ENCODE measurements around the gene CES3.
A peak's percentile ranks its signal among the peaks of the same experiment; 100 is the strongest.
"Not testable (repeated sequence)": the region's sequence is repeated elsewhere in the genome, so short reads cannot be mapped to it uniquely, and the experiment has no call there.

Gene CES3

DNA sequence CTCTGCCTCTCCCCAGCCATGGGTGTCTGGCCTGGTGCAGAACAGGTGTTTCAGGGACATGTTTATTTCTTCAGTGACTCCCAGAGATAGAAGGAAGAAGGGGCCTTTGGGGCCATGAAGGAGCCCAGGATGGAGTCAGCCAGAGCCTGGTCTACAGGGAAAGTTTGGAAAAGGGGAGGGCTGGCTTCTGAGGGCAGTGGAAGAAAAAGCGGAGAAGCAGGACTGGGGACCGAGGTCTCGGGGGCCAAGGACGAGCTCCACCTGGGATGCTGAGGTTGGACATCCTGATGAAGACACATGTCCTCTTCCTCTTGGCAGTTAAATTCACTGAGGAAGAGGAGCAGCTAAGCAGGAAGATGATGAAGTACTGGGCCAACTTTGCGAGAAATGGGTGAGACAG is 18.1 kb upstream of the CES3 start:
- in situ Hi-C loops (cut with HindIII; ENCODE audit: low pct_unique_long_range_greater_than_20kb, low sequenced_read_pairs), result no loop called here
- TF ChIP-seq JUND (IDR thresholded peaks at IDR 0.05; ENCODE audit: low read depth), result no peak
- no peak for DNase-seq (ENCODE audit: low read depth in 1 of 2, low spot score in 1 of 2)

DNA sequence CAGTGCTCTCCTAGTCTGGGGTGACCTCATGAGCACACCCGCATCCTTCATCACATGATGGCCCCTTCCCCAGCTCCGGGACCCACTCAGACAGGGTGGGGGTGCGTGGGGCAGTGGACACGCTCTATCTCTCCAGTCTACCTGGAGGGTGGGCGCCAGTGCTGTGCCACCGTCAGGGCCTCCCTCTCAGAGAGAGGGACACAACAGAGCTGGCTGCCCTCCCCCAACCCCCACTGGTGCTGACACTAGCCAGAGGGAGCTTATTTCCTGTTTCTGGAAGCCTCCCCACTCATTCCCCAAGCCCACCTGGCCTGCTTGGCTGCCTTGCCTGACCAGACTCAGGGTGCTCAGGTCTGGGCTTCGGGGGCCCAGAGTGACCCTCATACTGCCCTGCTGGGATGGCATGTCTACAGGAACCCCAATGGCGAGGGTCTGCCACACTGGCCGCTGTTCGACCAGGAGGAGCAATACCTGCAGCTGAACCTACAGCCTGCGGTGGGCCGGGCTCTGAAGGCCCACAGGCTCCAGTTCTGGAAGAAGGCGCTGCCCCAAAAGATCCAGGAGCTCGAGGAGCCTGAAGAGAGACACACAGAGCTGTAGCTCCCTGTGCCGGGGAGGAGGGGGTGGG is 17.5 kb upstream of the CES3 start:
- no peak for TF ChIP-seq JUND (IDR thresholded peaks at IDR 0.05; ENCODE audit: low read depth)
- in situ Hi-C loops (cut with HindIII; ENCODE audit: low pct_unique_long_range_greater_than_20kb, low sequenced_read_pairs), result no loop called here
- no peak for DNase-seq (ENCODE audit: low read depth in 1 of 2, low spot score in 1 of 2)

DNA sequence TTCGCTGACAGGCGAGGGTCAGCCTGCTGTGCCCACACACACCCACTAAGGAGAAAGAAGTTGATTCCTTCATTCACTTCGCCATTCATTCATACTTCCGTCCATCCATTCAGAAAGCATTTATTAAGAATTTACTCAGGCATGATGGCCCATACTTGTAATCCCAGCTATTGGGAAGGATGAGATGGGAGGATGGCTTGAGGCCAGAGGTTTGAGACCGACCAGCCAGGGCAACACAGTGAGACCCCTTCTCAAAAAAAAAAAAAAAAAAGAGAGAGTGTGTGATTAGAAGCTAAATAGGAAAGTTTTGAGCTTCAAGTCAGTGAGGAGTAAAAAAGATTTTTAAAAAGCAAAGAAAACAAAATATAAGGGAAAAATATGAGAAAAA is 17.0 kb upstream of the CES3 start:
- TF ChIP-seq JUND (IDR thresholded peaks at IDR 0.05; ENCODE audit: low read depth), result no peak
- DNase-seq (ENCODE audit: low read depth in 1 of 2, low spot score in 1 of 2), result no peak
- in situ Hi-C loops (cut with HindIII; ENCODE audit: low pct_unique_long_range_greater_than_20kb, low sequenced_read_pairs), result no loop called here

DNA sequence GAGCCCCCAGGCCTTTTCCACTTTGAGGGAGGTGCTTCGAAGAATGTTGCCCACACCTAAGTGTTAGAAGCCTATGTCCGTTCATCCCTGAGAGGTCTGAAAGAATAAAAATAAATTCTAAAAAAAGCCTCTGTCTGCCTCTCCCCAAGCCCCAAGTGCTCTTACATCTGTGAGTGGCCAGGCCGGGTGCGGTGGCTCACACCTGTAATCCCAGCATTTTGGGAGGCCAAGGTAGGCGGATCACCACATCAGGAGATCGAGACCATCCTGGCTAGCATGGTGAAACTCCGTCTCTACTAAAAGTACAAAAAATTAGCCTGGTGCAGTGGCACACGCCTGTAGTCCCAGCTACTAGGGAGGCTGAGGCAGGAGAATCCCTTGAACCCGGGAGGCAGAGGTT is 16.1 kb upstream of the CES3 start:
- in situ Hi-C loops (cut with HindIII; ENCODE audit: low pct_unique_long_range_greater_than_20kb, low sequenced_read_pairs); DNase-seq (ENCODE audit: low read depth in 1 of 2, low spot score in 1 of 2): not testable (repeated sequence)

DNA sequence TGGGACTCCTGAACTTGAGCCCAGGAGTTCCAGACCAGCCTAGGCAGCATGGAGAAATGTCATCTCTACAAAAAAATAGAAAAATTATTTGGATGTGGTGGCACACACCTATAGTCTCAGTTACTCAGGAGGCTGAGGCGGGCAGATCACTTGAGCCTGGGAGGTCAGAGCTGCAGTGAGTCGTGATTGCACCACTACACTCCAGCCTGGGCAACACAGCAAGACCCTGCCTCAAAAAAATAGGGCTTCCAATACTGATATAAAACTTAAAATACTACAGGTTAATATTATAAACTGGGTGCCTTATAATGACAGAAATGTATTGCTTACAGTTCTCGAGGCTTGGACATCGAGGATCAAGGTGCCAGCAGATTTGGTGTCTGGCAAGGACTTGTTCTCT is 15.1 kb upstream of the CES3 start:
- DNase-seq (ENCODE audit: low read depth in 1 of 2, low spot score in 1 of 2), result no peak
- in situ Hi-C loops (cut with HindIII; ENCODE audit: low pct_unique_long_range_greater_than_20kb, low sequenced_read_pairs), result no loop called here
- no peak for TF ChIP-seq JUND (IDR thresholded peaks at IDR 0.05; ENCODE audit: low read depth)

DNA sequence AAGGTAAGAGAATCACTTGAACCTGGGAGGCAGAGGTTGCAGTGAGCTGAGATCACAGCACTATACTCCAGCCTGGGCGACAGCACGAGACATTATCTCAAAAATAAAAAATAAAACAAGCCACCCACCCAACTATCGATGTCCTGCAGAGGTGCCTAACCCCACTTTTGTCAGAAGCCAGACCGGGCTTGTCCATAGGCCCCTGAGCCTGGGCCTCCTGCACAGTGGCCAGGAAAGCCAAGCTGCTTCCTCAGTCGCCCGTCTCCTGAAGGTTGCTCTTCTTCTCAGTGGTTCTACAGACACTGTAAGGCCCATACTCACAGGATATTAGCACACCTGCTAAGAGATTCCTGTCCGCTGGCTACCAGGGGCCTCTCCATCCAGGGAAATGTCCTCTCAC is 14.5 kb upstream of the CES3 start:
- in situ Hi-C loops (cut with HindIII; ENCODE audit: low pct_unique_long_range_greater_than_20kb, low sequenced_read_pairs), result no loop called here
- no peak for DNase-seq (ENCODE audit: low read depth in 1 of 2, low spot score in 1 of 2)
- TF ChIP-seq JUND (IDR thresholded peaks at IDR 0.05; ENCODE audit: low read depth), result no peak

DNA sequence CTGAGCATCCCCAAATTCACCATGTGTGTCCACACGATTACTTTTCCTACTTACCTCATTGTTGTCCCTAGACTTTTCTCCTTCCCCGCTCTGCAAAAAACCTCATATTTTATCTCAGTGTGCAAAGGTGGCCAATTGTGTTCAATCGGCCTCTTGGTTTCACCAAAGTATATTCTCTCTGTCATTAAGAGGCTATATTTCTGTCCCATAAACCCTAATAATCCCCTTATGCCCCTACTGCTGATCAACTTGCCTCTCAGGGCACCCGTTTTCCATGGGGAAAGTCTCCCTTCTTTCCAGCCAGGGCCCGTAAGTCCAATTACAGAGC is 14.1 kb upstream of the CES3 start:
- no peak for DNase-seq (ENCODE audit: low read depth in 1 of 2, low spot score in 1 of 2)
- no peak for TF ChIP-seq JUND (IDR thresholded peaks at IDR 0.05; ENCODE audit: low read depth)
- in situ Hi-C loops (cut with HindIII; ENCODE audit: low pct_unique_long_range_greater_than_20kb, low sequenced_read_pairs), result no loop called here

DNA sequence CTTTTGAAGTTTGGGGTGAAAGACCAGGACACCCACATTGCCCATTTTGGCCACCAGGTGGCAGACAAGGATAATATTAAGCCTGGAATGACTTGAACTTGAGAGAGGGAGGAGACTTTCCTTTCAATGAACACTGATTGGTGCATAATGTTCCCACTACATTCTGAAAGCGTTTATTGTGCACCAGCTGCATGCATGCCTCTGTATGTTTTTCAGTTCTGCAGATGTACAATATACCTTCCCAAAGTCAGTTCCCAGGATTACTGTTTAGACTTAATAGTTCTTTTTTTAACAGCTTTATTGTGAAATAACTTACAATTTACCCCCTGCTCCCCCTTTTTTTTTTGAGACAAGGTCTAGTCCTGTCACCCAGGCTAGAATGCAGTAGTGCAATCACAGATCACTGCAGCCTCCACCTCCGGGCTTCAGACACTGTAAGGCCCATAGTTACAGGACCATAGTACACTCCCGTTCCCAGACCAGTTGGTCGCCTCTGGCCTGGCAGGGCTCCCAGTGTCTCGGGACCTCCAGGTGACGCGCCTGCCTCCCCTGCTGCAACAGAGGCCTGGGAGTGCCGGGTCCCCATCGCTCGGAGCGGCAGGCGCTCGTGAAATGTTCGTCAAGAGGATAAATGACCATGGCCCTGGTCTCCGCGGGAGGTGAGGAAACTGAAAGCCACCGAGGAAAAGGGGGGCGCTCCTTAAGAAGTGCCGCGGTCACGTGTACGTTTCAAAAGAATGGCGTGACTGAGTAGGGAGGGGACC is 13.6 kb upstream of the CES3 start:
- in situ Hi-C loops (cut with HindIII; ENCODE audit: low pct_unique_long_range_greater_than_20kb, low sequenced_read_pairs), result no loop called here
- peak; percentile 86 to 88 for DNase-seq (ENCODE audit: low read depth in 1 of 2, low spot score in 1 of 2)
- TF ChIP-seq JUND (IDR thresholded peaks at IDR 0.05; ENCODE audit: low read depth), result no peak

DNA sequence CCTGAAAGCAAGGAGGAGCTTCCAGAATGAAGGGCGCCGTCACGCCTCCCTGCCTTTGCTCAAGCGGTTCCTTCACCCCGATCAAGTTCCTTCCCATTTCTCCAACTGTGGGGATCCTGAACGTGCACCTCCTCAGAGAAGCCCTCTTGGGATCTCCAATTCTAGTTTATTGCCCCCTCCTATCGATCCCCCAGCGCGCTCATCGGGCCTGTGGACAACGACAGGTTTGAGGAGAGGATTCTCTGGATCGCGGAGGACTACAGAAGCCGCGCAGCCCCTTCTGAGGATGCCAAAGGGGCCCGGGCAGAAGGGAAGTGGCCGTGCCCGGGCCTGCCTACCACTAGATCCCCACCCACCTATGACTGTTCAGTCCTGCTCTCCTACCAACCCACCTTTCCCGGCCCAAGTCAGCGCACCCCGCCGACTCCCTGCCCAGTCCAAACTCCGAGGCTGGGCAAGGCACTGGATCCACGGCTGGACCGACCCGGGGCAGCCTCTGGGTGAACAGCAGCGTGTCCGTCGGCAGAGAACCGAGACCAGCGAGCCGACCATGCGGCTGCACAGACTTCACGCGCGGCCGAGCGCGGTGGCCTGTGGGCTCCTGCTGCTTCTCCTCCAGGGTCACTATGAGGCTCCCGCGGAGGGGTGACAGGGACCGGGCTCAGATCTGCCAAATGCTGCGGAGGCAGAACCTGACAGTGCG is 12.8 kb upstream of the CES3 start:
- DNase-seq (ENCODE audit: low read depth in 1 of 2, low spot score in 1 of 2), result no peak
- no peak for TF ChIP-seq JUND (IDR thresholded peaks at IDR 0.05; ENCODE audit: low read depth)
- in situ Hi-C loops (cut with HindIII; ENCODE audit: low pct_unique_long_range_greater_than_20kb, low sequenced_read_pairs), result no loop called here

DNA sequence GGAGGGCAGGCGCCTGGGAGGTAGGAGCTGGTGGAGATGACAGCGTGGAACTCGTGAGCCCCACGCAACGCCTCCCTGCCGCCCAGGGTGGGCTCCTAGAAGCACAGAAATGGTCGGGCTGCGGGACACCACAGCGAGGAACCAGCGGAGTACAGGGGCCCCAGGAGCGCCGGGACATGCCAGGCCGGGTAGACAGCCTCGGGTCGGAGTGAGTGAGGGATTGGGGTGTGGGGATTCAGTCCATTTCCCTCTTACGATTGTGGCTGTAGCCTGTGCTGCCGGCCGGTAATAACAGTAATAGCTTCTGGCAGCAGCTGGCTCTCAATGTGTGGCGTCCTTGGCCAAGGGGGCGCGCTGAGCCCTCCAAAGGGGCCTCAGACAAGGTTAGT is 12.2 kb upstream of the CES3 start:
- in situ Hi-C loops (cut with HindIII; ENCODE audit: low pct_unique_long_range_greater_than_20kb, low sequenced_read_pairs), result no loop called here
- DNase-seq (ENCODE audit: low read depth in 1 of 2, low spot score in 1 of 2), result no peak
- no peak for TF ChIP-seq JUND (IDR thresholded peaks at IDR 0.05; ENCODE audit: low read depth)

DNA sequence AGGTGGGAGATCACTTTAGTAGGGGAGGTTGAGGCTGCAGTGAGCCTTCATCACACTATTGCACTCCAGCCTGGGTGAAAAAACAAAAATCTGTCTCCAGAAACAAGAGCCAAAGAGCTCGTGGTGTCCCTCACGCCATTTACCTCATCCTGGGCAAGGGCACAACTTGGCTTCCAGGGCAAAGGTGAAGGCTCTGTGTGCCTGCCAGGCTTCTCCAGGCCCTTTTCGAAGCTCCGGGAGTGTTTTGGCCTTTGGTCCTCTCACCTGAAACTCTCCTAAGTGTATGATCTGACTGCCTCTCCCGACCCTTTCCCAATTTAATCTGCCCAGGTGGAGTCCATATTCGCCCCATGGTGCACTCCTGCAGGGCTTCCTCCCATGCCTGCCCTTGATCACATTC is 11.6 kb upstream of the CES3 start:
- DNase-seq (ENCODE audit: low read depth in 1 of 2, low spot score in 1 of 2), result no peak
- TF ChIP-seq JUND (IDR thresholded peaks at IDR 0.05; ENCODE audit: low read depth), result no peak
- in situ Hi-C loops (cut with HindIII; ENCODE audit: low pct_unique_long_range_greater_than_20kb, low sequenced_read_pairs), result no loop called here

DNA sequence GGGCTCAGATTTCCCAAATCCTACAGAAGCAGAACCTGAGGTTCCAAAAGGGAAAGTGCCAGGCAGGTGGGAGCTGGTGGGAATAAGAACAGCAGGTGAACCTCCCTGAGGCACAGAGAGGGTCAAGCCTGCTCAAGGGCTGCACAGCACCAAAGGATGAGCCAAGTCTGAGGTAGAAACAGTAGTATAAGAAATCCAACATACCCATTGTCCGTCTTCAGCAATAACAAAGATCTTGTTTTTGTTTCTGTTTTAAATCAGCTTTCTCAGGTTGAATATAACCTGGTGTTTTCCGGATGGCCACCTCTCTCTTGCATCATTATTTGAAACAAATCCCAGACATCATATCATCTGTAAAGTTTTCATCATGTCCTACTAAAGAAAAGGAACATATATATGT is 10.6 kb upstream of the CES3 start:
- DNase-seq (ENCODE audit: low read depth in 1 of 2, low spot score in 1 of 2), result no peak
- no peak for TF ChIP-seq JUND (IDR thresholded peaks at IDR 0.05; ENCODE audit: low read depth)
- in situ Hi-C loops (cut with HindIII; ENCODE audit: low pct_unique_long_range_greater_than_20kb, low sequenced_read_pairs), result no loop called here

DNA sequence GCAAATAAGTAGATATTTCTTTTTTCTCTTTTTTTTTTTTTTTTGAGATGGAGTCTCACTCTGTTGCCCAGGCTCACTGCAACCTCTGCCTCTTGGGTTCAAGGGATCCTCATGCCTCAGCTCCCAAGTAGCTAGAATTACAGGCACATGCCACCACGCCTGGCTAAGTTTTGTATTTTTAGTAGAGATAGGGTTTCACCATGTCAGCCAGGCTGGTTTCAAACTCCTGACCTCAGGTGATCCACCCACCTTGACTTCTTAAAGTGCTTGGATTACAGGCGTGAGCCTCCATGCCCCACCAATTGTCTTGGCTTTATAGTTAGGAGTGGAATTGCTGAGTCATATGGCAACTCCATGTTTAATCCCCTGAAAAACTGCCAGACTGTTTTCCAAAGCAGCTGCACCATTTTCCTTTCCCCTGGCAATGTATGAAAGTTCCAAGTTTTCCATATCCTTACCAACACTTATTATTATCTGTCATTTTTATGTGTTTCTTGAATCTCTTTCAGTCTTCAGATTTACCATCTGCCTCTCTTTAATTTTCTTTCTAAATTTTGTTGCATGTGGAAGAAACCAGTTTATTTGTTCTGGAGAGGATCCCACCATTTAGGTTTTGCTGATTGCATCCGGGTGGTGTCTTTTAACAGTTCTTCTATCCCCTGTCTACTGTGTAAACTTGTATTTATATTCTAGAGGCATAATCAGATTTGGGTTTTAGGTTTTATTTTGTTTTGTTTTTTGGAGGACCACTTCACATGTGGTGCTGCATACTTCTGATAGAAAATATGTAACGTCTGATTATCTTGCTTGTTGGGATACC is 9.9 kb upstream of the CES3 start:
- DNase-seq (ENCODE audit: low read depth in 1 of 2, low spot score in 1 of 2), result no peak
- no peak for TF ChIP-seq JUND (IDR thresholded peaks at IDR 0.05; ENCODE audit: low read depth)
- in situ Hi-C loops (cut with HindIII; ENCODE audit: low pct_unique_long_range_greater_than_20kb, low sequenced_read_pairs), result no loop called here

Measured in T47D (cell line).